Muscle layer of colon (tissue), 2 donors: ENCODE measurements around the gene ROR2.

Experiments used
- H3K27ac ChIP-seq: one replicate; pipeline ENCODE4 v1.7.0; 2013; ENCODE audit warnings: low read depth, mild to moderate bottlenecking, low read length, moderate library complexity
- H3K27me3 ChIP-seq, 2 donors: one replicate each; pipeline ENCODE4 v1.7.0; 2013; ENCODE audit warnings: low read length in 2 of 2, mild to moderate bottlenecking in 2 of 2; ENCODE audit not compliant: insufficient read depth in 2 of 2, control insufficient read depth in 1 of 2
- H3K36me3 ChIP-seq: one replicate; pipeline ENCODE4 v1.7.0; 2013; ENCODE audit warnings: mild to moderate bottlenecking, low read length; ENCODE audit not compliant: insufficient read depth
- H3K4me1 ChIP-seq: one replicate; pipeline ENCODE4 v1.7.0; 2013; ENCODE audit warnings: mild to moderate bottlenecking, low read length; ENCODE audit not compliant: insufficient read depth
- H3K4me3 ChIP-seq, 2 donors: one replicate each; pipeline ENCODE4 v1.7.0; 2013; ENCODE audit warnings: low read length in 2 of 2, low read depth in 1 of 2, mild to moderate bottlenecking in 1 of 2, moderate library complexity in 1 of 2
- H3K9ac ChIP-seq: one replicate; pipeline ENCODE4 v1.7.0; 2013; ENCODE audit warnings: low read length
- H3K9me3 ChIP-seq: one replicate; pipeline ENCODE4 v1.7.0; 2013; ENCODE audit warnings: mild to moderate bottlenecking, low read length
- donor health status: abdominal sarcoma.
- donor health status: Adenocarcinoma of cecum.

ROR2 gene

GRCh38 chr9:91946653-91947488 lies 3.2 kb downstream of the ROR2 start:
- H3K4me3 ChIP-seq: peak overlapping the region in 1 of 2 donors; percentile 2
- no peaks in the 10 kb centered on the region for H3K9me3 ChIP-seq
- H3K9ac ChIP-seq: peak overlapping the region; percentile 50
- peaks cover 60% of the 10 kb centered on the region for H3K4me1 ChIP-seq
- H3K27me3 ChIP-seq: peaks cover 0 to 13% of the 10 kb centered on the region in 2 donors
- H3K27ac ChIP-seq: peak overlapping the region; percentile 98
- no peaks in the 10 kb centered on the region for H3K36me3 ChIP-seq

DNA sequence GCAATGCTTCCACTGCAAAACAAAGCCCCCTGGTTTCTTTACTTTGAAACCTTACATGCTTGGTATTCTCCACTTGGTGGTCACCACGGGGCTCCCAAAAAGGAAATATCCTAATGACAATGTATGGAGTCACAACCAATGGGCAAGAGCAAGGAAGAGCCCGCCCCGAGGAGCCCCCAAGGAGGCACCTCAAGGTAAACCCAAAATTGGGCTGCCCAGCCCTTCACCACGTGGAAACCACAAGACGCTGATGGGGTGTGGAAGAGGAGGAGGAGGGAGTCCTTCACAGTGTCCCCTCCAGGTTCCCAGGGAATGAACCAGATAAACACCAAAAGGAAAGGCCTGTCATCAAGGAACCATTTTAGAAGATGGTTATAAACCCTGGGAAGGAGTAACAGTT lies 3.8 kb downstream of the ROR2 start:
- Histone ChIP-seq H3K27me3 (peaks cover 0 to 13% of the 10 kb centered on the region in 2 donors), H3K9me3 (no peaks in the 10 kb centered on the region), H3K9ac (peak overlapping the region; percentile 12), H3K4me1 (peaks cover 55% of the 10 kb centered on the region), H3K36me3 (no peaks in the 10 kb centered on the region), H3K4me3 (peak overlapping the region; percentile 34 to 39), H3K27ac (peak overlapping the region; percentile 98)

- no peaks in the 10 kb centered on the region for H3K9me3 ChIP-seq
- H3K27ac ChIP-seq: peak overlapping the region; percentile 98
- H3K4me1 ChIP-seq: peaks cover 48% of the 10 kb centered on the region
- H3K4me3 ChIP-seq: peak overlapping the region in 1 of 2 donors; percentile 34
- H3K36me3 ChIP-seq: no peaks in the 10 kb centered on the region
- H3K9ac ChIP-seq: peak overlapping the region; percentile 59
- H3K27me3 ChIP-seq: peaks cover 0 to 13% of the 10 kb centered on the region in 2 donors
Measured at GRCh38 chr9:91945277-91946085, 4.5 kb downstream of the ROR2 start.

GRCh38 chr9:91944711-91945110 lies 5.3 kb downstream of the ROR2 start:
- Histone ChIP-seq H3K27me3 (peaks cover 0 to 10% of the 10 kb centered on the region in 2 donors), H3K9ac (no peak overlapping the region), H3K4me3 (no peak overlapping the region), H3K27ac (peak overlapping the region; percentile 90), H3K4me1 (peaks cover 50% of the 10 kb centered on the region), H3K36me3 (no peaks in the 10 kb centered on the region), H3K9me3 (no peaks in the 10 kb centered on the region)

GRCh38 chr9:91943478-91944470 lies 6.3 kb downstream of the ROR2 start:
- Histone ChIP-seq H3K9ac (no peak overlapping the region), H3K36me3 (no peaks in the 10 kb centered on the region), H3K27me3 (peaks cover 0 to under 1% of the 10 kb centered on the region in 2 donors), H3K9me3 (no peaks in the 10 kb centered on the region), H3K4me1 (peaks cover 53% of the 10 kb centered on the region), H3K27ac (peak overlapping the region; percentile 90), H3K4me3 (no peak overlapping the region)

- Histone ChIP-seq H3K36me3 (no peaks in the 10 kb centered on the region), H3K9ac (no peak overlapping the region), H3K27me3 (no peaks in the 10 kb centered on the region), H3K4me3 (no peak overlapping the region), H3K9me3 (no peaks in the 10 kb centered on the region), H3K4me1 (peaks cover 60% of the 10 kb centered on the region), H3K27ac (peak overlapping the region; percentile 90)
Measured at GRCh38 chr9:91942201-91942600, 7.8 kb downstream of the ROR2 start.

DNA sequence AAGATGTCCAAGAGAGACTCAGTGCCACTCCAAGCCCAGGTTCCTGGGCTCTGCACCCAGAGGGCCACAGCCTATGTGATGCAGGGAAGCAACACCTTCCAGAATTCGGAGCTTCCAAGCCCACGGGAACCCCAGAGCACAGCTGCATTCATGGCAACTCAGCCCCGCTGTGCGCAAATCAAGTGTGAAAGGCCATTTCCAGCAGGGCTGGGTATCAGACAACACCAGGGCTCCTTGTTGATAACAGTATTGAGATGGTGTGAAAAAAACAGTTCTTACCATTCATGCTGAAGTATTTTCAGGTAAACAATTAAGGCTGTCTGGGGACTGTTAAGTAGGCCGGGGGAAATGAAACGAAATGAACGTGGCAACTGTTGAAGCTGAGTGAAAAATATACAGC lies 10.1 kb downstream of the ROR2 start:
- Histone ChIP-seq H3K9me3 (no peaks in the 10 kb centered on the region), H3K27ac (peak overlapping the region; percentile 63), H3K9ac (no peak overlapping the region), H3K36me3 (no peaks in the 10 kb centered on the region), H3K27me3 (no peaks in the 10 kb centered on the region), H3K4me1 (peaks cover 61% of the 10 kb centered on the region), H3K4me3 (no peak overlapping the region)

- no peaks in the 10 kb centered on the region for H3K27me3 ChIP-seq
- peak overlapping the region; percentile 56 for H3K27ac ChIP-seq
- no peaks in the 10 kb centered on the region for H3K9me3 ChIP-seq
- no peak overlapping the region for H3K4me3 ChIP-seq
- no peak overlapping the region for H3K9ac ChIP-seq
- no peaks in the 10 kb centered on the region for H3K36me3 ChIP-seq
- peaks cover 55% of the 10 kb centered on the region for H3K4me1 ChIP-seq
Measured at GRCh38 chr9:91937727-91938126, 12.3 kb downstream of the ROR2 start.

- Histone ChIP-seq H3K9ac (no peak overlapping the region), H3K4me1 (peaks cover 53% of the 10 kb centered on the region), H3K27me3 (no peaks in the 10 kb centered on the region), H3K27ac (peak overlapping the region; percentile 56), H3K36me3 (no peaks in the 10 kb centered on the region), H3K9me3 (no peaks in the 10 kb centered on the region), H3K4me3 (no peak overlapping the region)
Measured at GRCh38 chr9:91937056-91937455, 13.0 kb downstream of the ROR2 start.

- no peak overlapping the region for H3K9ac ChIP-seq
- H3K9me3 ChIP-seq: peaks cover under 1% of the 10 kb centered on the region
- H3K4me3 ChIP-seq: no peak overlapping the region
- no peaks in the 10 kb centered on the region for H3K27me3 ChIP-seq
- no peaks in the 10 kb centered on the region for H3K36me3 ChIP-seq
- peak overlapping the region; percentile 65 for H3K27ac ChIP-seq
- H3K4me1 ChIP-seq: peaks cover 53% of the 10 kb centered on the region
Measured at GRCh38 chr9:91935805-91936514, 14.1 kb downstream of the ROR2 start.
